Psoas muscle (tissue), 8 donors: Measurements from ENCODE around the gene ZNF177. TPM values are rescaled to one million over a fixed set of nuclear protein-coding genes. Genes with fewer than 3 reads are reported as not detected.

Experiments used
- ATAC-seq, 4 donors: fragments of 200-7000 bp; cut with Tn5 transposase; one replicate each; pipeline ENCODE4 v1.9.1; 2020; ENCODE audit warnings: moderate library complexity in 3 of 4, mild to moderate bottlenecking in 2 of 4
- DNase-seq, 2 donors: peaks; one replicate each; pipeline ENCODE4 v3.0.0-alpha.2; 2020
- H3K27ac ChIP-seq: fragments of 200-600 bp; one replicate; pipeline ENCODE4 v1.8.0; 2022
- H3K27me3 ChIP-seq, 3 donors: fragments of 200-600 bp in 1 of 3; one replicate each; pipeline versions ENCODE4 v1.6.1 to v1.8.0; 2013 to 2022; ENCODE audit warnings: low read length in 2 of 3, mild to moderate bottlenecking in 2 of 3, moderate library complexity in 1 of 3; ENCODE audit not compliant: insufficient read depth in 3 of 3
- H3K36me3 ChIP-seq, 2 donors: fragments of 200-600 bp in 1 of 2; one replicate each; pipeline versions ENCODE4 v1.6.1 to v1.8.0; 2013 to 2022; ENCODE audit warnings: low read depth in 1 of 2, mild to moderate bottlenecking in 1 of 2, moderate library complexity in 1 of 2; ENCODE audit not compliant: insufficient read depth in 1 of 2
- H3K4me1 ChIP-seq: fragments of 200-600 bp; one replicate; pipeline ENCODE4 v1.8.0; 2022
- H3K4me3 ChIP-seq: fragments of 200-600 bp; one replicate; pipeline ENCODE4 v1.8.0; 2022; ENCODE audit warnings: mild to moderate bottlenecking
- H3K9me3 ChIP-seq: fragments of 200-600 bp; one replicate; pipeline ENCODE4 v1.8.0; 2022
- WGBS, 3 donors: extraction: QIAGEN DNeasy Blood & Tissue Kit; methylation state at CpG; one replicate each; pipeline versions ENCODE4 v1.1.6 to v1.1.7; 2013; 5-methylcytosine and 5-hydroxymethylcytosine counted together
- intact Hi-C, 2 donors: fragments of 100-400 bp; cut with DNase I; formaldehyde crosslinking; loops; one replicate each; pipeline versions ENCODE4 v1.11.0 to v1.14.2; 2022
- polyA plus RNA-seq, 3 donors: library from polyadenylated mRNA; stranded (reverse); fragments of 200-250 nt; gene quantifications; one replicate each; pipeline ENCODE4 v1.2.3, GENCODE V29; 2013
- total RNA-seq, 4 donors: library from RNA; stranded (reverse); fragmentation: NEBNext Ultra II Directional in 2 of 4; extraction: Animal tissue kit (Norgen Biotek cat#: 25700) in 2 of 4; gene quantifications; one replicate each; pipeline versions ENCODE4 v1.2.1 to v1.2.4, GENCODE V29; 2021 to 2023
- TF ChIP-seq, protein P1 (sequence below): fragments of 200-600 bp; IDR thresholded peaks from one replicate; pipeline ENCODE4 v1.8.0; 2022; ENCODE audit warnings: antibody characterized with exemption
- donor health status: healthy with polysubstance abuse.
- donor health status: DM: no; HTN: no; CAD: no; lungs with moderate emphysema.
- donor health status: Bipolar disorder and iron deficiency.
- donor health status: healthy.
- donor health status: DM: yes; HTN: yes; CAD: no.
- donor health status: DM: no; HTN: no; CAD: no.
- donor health status: DM: no; HTN: no; CAD: no.
- donor health status: DM: yes; HTN: yes; CAD: no.

The ZNF177 gene
- total and polyA plus RNA-seq, 7 donors, result 0.17 to 1.7 (median 0.31) TPM; not detected in 1

DNA sequence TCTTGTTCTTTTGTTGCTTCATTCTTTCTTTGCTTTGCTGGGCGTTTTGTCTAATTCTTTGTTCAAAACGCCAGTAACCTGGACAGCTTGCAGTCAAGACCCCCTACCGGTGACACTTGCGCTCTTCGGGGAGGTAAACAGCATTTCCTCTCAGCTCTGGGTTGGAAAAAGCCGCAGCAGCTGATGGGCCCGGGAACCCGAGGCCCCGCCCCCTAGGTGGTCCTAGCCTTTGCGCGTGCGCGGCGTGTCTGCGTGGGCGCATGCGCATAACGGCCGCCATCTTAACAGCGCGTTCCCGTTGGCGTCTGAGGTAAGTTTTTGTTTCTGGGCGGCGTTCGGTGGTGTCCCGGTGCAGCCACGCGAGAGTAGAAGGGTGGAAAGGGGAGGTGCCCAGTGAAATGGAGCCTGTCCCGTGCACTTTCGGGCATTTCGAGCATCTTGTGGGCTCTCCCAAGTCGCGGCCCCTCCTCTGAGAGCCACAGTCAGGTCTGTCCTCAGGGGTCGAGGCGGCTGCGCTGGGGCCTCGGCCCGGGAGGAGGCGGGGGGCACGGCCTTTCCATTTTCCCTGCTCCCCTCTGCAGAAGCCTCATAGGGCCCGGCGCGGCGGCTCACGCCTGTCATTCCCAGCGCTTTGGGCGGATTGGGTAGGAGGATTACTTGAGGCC is 38.8 kb upstream of the ZNF177 start, which contains the start of gene ZNF559:
TSS of gene ZNF559 (plus strand) at position 261 of the 665 bp plus-strand sequence. CDS start 14,371 bp downstream, outside the sequence.
- TF ChIP-seq, protein P1, sequence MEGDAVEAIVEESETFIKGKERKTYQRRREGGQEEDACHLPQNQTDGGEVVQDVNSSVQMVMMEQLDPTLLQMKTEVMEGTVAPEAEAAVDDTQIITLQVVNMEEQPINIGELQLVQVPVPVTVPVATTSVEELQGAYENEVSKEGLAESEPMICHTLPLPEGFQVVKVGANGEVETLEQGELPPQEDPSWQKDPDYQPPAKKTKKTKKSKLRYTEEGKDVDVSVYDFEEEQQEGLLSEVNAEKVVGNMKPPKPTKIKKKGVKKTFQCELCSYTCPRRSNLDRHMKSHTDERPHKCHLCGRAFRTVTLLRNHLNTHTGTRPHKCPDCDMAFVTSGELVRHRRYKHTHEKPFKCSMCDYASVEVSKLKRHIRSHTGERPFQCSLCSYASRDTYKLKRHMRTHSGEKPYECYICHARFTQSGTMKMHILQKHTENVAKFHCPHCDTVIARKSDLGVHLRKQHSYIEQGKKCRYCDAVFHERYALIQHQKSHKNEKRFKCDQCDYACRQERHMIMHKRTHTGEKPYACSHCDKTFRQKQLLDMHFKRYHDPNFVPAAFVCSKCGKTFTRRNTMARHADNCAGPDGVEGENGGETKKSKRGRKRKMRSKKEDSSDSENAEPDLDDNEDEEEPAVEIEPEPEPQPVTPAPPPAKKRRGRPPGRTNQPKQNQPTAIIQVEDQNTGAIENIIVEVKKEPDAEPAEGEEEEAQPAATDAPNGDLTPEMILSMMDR, result no peak
- H3K27ac ChIP-seq, result peak within 1 kb of the TSS; percentile 82
- peak within 1 kb of the TSS; percentile 93 for H3K4me3 ChIP-seq
- WGBS, 3 donors, result 0 to 1% (median 0%) methylated on average over 41 to 48 of the region's 48 CpGs
- DNase-seq (peak; percentile 90 to 95), ATAC-seq (peak; percentile 95 to 97 (median 96))
- intact Hi-C loops, result no loop called here
- H3K9me3 ChIP-seq, result peaks cover 47% of the 10 kb centered on the region
- H3K27me3 ChIP-seq, result no peaks in the 10 kb centered on the region
- no peaks in the 10 kb centered on the region for H3K36me3 ChIP-seq
- H3K4me1 ChIP-seq, result peaks cover 5% of the 10 kb centered on the region

DNA sequence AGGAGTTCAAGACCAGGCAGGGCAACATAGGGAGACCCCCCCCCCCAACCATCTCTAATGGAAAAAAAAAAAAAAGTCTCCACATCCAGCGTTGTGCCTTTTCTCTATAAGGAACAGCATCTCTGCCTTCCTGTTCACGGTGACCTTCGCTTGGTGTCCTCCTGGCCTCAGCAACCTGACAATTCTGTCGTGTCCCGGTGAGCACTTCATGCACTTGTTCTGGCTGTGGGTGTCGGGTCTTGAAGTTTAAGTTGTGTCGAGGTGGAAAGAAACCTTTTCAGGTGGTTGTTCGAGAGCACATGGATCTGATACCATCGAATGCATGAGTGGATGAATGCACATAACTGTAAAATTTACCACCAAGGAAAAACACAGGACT is 38.2 kb upstream of the ZNF177 start:
- TF ChIP-seq, protein P1, result no peak
- ATAC-seq, result no peak
- intact Hi-C loops, result no loop called here
- Histone ChIP-seq H3K4me3 (peak overlapping the region; percentile 93), H3K9me3 (peaks cover 52% of the 10 kb centered on the region), H3K36me3 (no peaks in the 10 kb centered on the region), H3K27ac (peak overlapping the region; percentile 82), H3K4me1 (peaks cover 5% of the 10 kb centered on the region), H3K27me3 (no peaks in the 10 kb centered on the region)
- no peak for DNase-seq
- 32 to 55% (median 47%) methylated on average over 9 of the region's 9 CpGs for WGBS, 3 donors

DNA sequence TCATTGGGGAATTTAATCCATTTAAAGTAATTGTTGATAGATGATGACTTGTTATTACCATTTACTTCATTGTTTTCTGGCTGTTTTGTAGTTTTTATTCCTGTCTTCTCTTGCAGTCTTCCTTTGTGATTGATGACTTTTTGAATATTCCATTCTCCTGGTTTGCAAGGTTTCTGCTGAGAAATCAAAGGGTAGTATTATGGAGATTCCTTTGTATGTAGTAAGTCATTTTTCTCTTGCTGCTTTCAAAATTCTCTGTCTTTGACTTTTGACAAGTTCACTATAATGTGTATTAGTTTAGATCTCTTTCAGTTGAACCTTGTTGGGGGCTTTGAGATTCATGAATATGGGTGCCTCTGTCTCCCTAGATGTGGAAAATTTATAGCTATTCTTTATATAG is 32.8 kb upstream of the ZNF177 start:
- TF ChIP-seq, protein P1, result no peak
- Histone ChIP-seq H3K4me1 (no peaks in the 10 kb centered on the region), H3K9me3 (peaks cover 90% of the 10 kb centered on the region), H3K27ac (no peak overlapping the region), H3K27me3 (no peaks in the 10 kb centered on the region), H3K36me3 (no peaks in the 10 kb centered on the region), H3K4me3 (no peak overlapping the region)
- ATAC-seq (no peak), DNase-seq (no peak)
- intact Hi-C loops, result no loop called here

DNA sequence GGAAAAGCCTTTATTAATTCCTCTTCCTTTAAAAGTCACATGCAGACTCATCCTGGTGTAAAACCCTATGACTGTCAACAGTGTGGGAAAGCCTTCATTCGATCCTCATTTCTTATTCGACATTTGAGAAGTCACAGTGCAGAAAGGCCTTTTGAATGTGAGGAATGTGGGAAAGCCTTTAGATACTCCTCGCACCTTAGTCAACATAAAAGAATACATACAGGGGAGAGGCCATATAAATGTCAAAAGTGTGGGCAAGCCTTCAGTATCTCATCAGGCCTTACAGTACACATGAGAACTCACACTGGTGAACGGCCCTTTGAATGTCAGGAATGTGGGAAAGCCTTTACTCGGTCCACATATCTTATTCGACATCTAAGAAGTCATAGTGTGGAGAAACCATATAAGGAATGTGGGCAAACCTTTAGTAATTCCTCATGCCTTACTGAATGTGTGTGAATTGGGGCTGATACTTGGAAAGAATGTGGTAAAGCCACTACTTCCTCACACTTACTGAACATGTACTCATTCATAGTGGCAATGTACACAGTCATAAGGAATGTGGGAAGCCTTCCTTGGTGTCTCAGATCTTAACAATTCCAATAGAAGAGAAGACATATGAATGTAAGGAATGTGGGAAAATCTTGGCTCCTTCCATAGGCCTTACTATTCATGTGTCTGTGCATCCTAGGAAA is 20.1 kb upstream of the ZNF177 start:
- ATAC-seq, result no peak
- intact Hi-C loops, result no loop called here
- Histone ChIP-seq H3K4me3 (no peak overlapping the region), H3K27ac (no peak overlapping the region), H3K27me3 (no peaks in the 10 kb centered on the region), H3K4me1 (no peaks in the 10 kb centered on the region), H3K36me3 (peaks cover 28 to 46% of the 10 kb centered on the region in 2 donors), H3K9me3 (peaks cover 93% of the 10 kb centered on the region)
- 97 to 99% (median 98%) methylated on average over 6 of the region's 6 CpGs for WGBS, 3 donors
- DNase-seq, result no peak
- TF ChIP-seq, protein P1, result no peak
